DOHH2 (cell line): ENCODE data around the gene ZCCHC17.

ENCODE experiments used
- EZH2phosphoT487 ChIP-seq: fragments of 200-600 bp; sonication (generic); IDR thresholded peaks from 2 replicates; pipeline ENCODE4 v1.6.1; 2017; ENCODE audit warnings: borderline replicate concordance, mild to moderate bottlenecking, antibody characterized with exemption, low read length, moderate library complexity, mixed read lengths
- TF ChIP-seq, protein P1 (sequence below): fragments of 200-600 bp; sonication (generic); IDR thresholded peaks from one replicate; pipeline ENCODE4 v1.5.1; 2014; ENCODE audit warnings: antibody characterized with exemption, mild to moderate bottlenecking, low read depth, low read length; ENCODE audit not compliant: poor library complexity, severe bottlenecking

DNA sequence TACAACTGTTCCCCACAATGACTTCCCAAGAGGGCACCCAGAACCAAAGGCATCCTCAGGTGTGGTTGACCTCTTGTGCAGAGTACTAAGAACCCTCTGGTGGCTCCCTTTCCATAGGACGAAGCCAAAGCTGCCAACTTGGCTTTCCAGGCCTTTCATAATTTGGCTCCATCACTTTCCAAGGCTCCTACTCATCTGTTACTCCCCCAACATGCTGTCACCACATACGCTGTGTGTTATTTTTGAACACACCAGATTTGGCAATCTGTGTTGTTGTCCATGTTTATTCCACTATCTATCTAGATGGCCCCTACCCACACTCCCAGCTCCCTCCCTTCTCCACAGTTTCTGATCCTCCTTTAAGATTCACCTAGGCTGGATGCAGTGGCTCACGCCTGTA is 47.0 kb upstream of the ZCCHC17 start:
- TF ChIP-seq, protein P1, sequence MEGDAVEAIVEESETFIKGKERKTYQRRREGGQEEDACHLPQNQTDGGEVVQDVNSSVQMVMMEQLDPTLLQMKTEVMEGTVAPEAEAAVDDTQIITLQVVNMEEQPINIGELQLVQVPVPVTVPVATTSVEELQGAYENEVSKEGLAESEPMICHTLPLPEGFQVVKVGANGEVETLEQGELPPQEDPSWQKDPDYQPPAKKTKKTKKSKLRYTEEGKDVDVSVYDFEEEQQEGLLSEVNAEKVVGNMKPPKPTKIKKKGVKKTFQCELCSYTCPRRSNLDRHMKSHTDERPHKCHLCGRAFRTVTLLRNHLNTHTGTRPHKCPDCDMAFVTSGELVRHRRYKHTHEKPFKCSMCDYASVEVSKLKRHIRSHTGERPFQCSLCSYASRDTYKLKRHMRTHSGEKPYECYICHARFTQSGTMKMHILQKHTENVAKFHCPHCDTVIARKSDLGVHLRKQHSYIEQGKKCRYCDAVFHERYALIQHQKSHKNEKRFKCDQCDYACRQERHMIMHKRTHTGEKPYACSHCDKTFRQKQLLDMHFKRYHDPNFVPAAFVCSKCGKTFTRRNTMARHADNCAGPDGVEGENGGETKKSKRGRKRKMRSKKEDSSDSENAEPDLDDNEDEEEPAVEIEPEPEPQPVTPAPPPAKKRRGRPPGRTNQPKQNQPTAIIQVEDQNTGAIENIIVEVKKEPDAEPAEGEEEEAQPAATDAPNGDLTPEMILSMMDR = no peak
- no peak for TF ChIP-seq EZH2phosphoT487
